Tibial artery (tissue), 4 donors: Measurements from ENCODE around the gene ELN.

Experiments used
- DNase-seq, 2 donors: peaks; one replicate each; pipeline ENCODE4 v3.0.0-alpha.2; 2019
- H3K27ac ChIP-seq, 2 donors: fragments of 200-600 bp; sonication (generic) in 1 of 2; 1 replicate in 1 of 2; 2 replicates in 1 of 2; pipeline ENCODE4 v1.5.1; 2018 to 2019; ENCODE audit warnings: mild to moderate bottlenecking in 1 of 2
- H3K27me3 ChIP-seq, 2 donors: fragments of 200-600 bp; sonication (generic) in 1 of 2; one replicate each; pipeline versions ENCODE4 v1.5.1 to v1.6.0; 2016 to 2019
- H3K36me3 ChIP-seq, 3 donors: fragments of 200-600 bp; sonication (generic) in 2 of 3; one replicate each; pipeline ENCODE4 v1.5.1; 2016 to 2019; ENCODE audit warnings: mild to moderate bottlenecking in 2 of 3
- H3K4me1 ChIP-seq, 4 donors: fragments of 200-600 bp; sonication (generic) in 2 of 4; 1 replicate in 3 of 4; 2 replicates in 1 of 4; pipeline ENCODE4 v1.5.1; 2016 to 2019
- H3K4me3 ChIP-seq, 2 donors: fragments of 200-600 bp; sonication (generic) in 1 of 2; 1 replicate in 1 of 2; 2 replicates in 1 of 2; pipeline ENCODE4 v1.5.1; 2018 to 2019; ENCODE audit warnings: mild to moderate bottlenecking in 2 of 2
- H3K9me3 ChIP-seq, 3 donors: fragments of 200-600 bp; sonication (generic) in 1 of 3; one replicate each; pipeline ENCODE4 v1.5.1; 2016 to 2019
- intact Hi-C: fragments of 100-400 bp; cut with DNase I; formaldehyde crosslinking; loops from one replicate; pipeline ENCODE4 v1.15.0; 2023; ENCODE audit warnings: low total_unique reads
- TF ChIP-seq, protein P1 (sequence below), 2 experiments: fragments of 200-600 bp in 1 of 2; fragments of 450-650 bp in 1 of 2; IDR thresholded peaks; one replicate each; pipeline ENCODE4 v1.5.1; 2017 to 2019; ENCODE audit warnings: antibody characterized with exemption in 2 of 2, mild to moderate bottlenecking in 1 of 2, moderate library complexity in 1 of 2

Gene ELN

GRCh38 chr7:74019149-74019548 is 8.8 kb upstream of the ELN start:
- Histone ChIP-seq H3K36me3 (no peaks in the 10 kb centered on the region), H3K4me1 (peaks cover 0 to 41% (median 32%) of the 10 kb centered on the region in 4 donors), H3K9me3 (no peaks in the 10 kb centered on the region), H3K27me3 (no peaks in the 10 kb centered on the region), H3K4me3 (no peak overlapping the region), H3K27ac (peak overlapping the region in 1 of 2 donors; percentile 78)
- intact Hi-C loops, result no loop called here
- no peak for DNase-seq
- TF ChIP-seq, protein P1, sequence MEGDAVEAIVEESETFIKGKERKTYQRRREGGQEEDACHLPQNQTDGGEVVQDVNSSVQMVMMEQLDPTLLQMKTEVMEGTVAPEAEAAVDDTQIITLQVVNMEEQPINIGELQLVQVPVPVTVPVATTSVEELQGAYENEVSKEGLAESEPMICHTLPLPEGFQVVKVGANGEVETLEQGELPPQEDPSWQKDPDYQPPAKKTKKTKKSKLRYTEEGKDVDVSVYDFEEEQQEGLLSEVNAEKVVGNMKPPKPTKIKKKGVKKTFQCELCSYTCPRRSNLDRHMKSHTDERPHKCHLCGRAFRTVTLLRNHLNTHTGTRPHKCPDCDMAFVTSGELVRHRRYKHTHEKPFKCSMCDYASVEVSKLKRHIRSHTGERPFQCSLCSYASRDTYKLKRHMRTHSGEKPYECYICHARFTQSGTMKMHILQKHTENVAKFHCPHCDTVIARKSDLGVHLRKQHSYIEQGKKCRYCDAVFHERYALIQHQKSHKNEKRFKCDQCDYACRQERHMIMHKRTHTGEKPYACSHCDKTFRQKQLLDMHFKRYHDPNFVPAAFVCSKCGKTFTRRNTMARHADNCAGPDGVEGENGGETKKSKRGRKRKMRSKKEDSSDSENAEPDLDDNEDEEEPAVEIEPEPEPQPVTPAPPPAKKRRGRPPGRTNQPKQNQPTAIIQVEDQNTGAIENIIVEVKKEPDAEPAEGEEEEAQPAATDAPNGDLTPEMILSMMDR (IDR thresholded peaks at IDR 0.05), result no peak

DNA sequence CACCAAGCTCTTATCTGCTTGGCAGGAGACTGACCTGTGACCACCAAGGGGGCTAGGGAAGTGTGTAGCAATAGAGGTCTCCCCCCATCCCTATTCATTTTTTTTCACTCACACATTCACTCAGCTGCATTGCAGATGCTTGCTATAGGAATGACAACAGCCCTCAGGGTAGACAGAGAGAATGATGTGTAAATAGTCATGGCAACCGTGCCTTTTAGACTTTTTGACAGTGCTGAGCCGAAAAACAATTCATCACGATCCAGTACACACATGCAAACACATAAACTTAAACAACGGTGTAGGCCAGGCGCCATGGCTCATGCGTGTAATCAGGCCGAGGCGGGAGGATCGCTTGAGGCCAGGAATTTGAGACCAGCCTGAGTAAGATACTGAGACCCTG is 7.6 kb upstream of the ELN start:
- Histone ChIP-seq H3K4me3 (no peak overlapping the region), H3K9me3 (no peaks in the 10 kb centered on the region), H3K4me1 (peaks cover 0 to 41% (median 37%) of the 10 kb centered on the region in 4 donors), H3K27me3 (no peaks in the 10 kb centered on the region), H3K27ac (peak overlapping the region; percentile 35 to 78), H3K36me3 (no peaks in the 10 kb centered on the region)
- TF ChIP-seq, protein P1 (IDR thresholded peaks at IDR 0.05), result no peak
- intact Hi-C loops, result no loop called here
- no peak for DNase-seq

DNA sequence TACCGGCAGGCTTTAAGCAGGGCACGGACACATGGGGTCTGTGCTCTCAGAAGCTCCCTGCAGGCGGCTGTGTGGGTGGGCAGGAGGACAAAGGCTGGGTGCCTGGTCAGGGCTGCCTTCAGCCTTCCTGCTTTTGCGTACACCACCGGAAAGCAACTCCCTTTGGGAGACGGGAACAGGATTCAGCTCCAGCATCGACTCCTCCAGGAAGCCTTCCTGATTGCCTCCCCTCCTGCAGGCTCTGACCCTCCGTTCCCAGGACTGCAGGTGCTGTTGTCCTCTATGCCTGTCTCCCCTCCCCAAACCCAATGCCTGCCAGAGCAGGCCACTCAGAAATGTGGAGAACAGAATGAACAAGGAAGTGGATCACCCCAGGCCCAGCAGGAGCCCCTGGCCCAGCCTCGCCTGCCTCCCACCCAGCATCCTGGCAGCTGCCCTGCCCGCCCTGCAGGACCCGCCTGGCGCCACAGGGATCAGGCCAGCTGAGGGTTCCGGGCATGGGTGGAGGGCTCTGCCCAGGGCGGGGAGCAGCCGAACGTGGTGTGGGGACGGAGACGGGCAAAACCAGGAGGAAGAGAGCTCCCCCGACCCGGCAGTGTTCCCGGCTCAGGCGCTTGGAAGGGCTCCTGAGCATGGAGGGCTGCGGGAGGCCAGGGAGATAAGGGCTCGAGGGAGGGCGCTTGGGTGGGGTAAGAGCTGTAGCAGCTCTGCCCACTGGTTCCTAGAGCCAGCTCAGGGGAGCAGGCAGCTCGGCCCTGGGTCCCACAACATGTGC is 6.2 kb upstream of the ELN start:
- no peak for DNase-seq
- Histone ChIP-seq H3K36me3 (no peaks in the 10 kb centered on the region), H3K4me3 (no peak overlapping the region), H3K4me1 (peaks cover 3 to 52% (median 51%) of the 10 kb centered on the region in 4 donors), H3K27me3 (no peaks in the 10 kb centered on the region), H3K9me3 (no peaks in the 10 kb centered on the region), H3K27ac (peak overlapping the region; percentile 78 to 98)
- intact Hi-C loops, result no loop called here
- TF ChIP-seq, protein P1 (IDR thresholded peaks at IDR 0.05), result no peak

DNA sequence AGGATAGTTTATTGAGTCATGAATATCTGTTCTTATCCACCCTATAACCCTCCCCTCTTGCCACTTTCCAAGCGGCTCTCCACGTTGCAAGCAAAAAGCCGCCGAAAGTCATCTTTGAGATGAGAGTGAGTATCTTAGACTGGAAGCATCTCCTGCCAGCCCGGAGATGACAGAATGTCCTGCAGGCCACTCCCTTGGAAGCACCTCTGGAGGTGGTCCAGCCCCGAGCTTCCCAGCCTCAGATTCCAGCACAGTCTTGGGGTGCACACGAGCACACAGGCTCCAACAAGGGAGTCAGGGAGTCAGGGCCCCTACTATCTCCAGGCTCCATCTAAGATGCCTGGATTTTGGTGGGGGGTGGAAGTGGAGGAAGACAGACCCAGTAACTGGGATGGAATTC is 5.5 kb upstream of the ELN start:
- Histone ChIP-seq H3K9me3 (no peaks in the 10 kb centered on the region), H3K27ac (peak overlapping the region; percentile 78 to 98), H3K4me1 (peaks cover 3 to 60% (median 58%) of the 10 kb centered on the region in 4 donors), H3K36me3 (no peaks in the 10 kb centered on the region), H3K4me3 (no peak overlapping the region), H3K27me3 (no peaks in the 10 kb centered on the region)
- TF ChIP-seq, protein P1 (IDR thresholded peaks at IDR 0.05), result no peak
- no peak for DNase-seq
- intact Hi-C loops, result no loop called here

DNA sequence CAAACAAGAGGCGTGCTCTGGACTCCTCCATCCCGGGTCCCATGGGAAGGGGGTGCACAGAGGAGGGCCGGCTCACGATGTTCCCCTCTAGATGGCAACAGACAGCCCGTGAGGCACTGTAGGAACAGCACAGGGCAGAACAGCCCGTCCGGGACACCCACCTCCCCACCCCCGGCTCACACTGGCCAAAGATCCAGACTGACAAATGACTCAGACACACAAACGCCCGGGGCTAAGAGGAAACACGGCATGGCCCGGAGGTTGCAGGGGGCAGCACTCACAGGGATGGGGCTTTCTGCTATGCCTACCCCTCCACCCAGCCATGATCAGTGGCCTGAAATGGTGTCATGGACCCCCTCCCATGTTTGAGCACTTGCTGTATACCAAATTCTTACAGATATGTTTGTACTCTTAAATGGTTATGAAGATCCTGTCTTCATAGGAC is 4.9 kb upstream of the ELN start:
- TF ChIP-seq, protein P1 (IDR thresholded peaks at IDR 0.05), result peak; percentile 28 to 29
- Histone ChIP-seq H3K27me3 (no peaks in the 10 kb centered on the region), H3K27ac (peak overlapping the region; percentile 98), H3K36me3 (no peaks in the 10 kb centered on the region), H3K9me3 (no peaks in the 10 kb centered on the region), H3K4me3 (peak overlapping the region; percentile 4 to 26), H3K4me1 (peaks cover 3 to 65% (median 59%) of the 10 kb centered on the region in 4 donors)
- intact Hi-C loops, result no loop called here
- DNase-seq, result peak; percentile 95 to 99
